ENCODE measurements around the gene MYF5.

GRCh38 chr12:80709811-80710726 is 6.6 kb upstream of the MYF5 start:
- TF ChIP-seq POLR2A (IDR thresholded peaks at IDR 0.05) (no peak), CTCF (IDR thresholded peaks at IDR 0.05) (peak in 4 of 7 experiments; percentile 23 to 35 (median 25))
